GM18867 (cell line): ENCODE data around the gene TMEM239.
"Not testable (repeated sequence)": the region's sequence is repeated elsewhere in the genome, so short reads cannot be mapped to it uniquely, and the experiment has no call there.

ENCODE experiments used
- ATAC-seq: cut with Tn5 transposase; IDR thresholded peaks from one replicate; pipeline ENCODE4 v1.9.1; 2021; ENCODE audit warnings: mild to moderate bottlenecking, moderate library complexity; ENCODE audit not compliant: unreplicated experiment

Gene TMEM239

DNA sequence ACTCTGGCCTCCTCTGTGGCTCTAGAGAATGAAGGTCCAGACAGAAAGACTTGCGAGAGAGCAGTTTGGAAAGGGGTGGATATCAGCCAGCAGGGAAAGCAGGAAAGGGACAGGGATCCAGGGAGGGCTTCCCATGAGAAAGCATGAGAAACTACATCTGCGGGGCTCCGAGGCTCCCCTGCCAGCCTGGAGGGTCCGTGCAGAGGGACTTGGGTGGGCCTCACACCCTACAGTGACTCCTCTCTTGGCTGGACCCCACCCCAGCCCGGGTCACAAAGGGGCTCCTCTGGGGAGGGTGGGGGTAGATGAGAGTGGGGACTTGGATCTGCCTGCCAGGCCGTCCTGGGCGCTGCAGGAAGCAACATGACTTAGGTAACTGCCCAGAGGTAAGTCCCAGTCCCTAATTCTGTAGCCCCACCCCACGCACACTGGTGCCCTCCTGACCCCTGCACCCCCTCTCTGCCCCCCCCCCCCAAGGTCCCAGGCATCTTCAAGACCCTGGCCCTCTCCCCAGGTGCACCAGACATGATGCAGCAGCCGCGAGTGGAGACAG is at the start of gene TMEM239:
TSS of gene TMEM239 (plus strand) at position 335 of the 553 bp plus-strand sequence. CDS start at position 526, 191 bp downstream.
- no peak for ATAC-seq

GRCh38 chr20:2767768-2768631 is 48.2 kb upstream of the TMEM239 start:
- no peak for ATAC-seq

GRCh38 chr20:2768632-2769015 is 47.5 kb upstream of the TMEM239 start:
- no peak for ATAC-seq

- not testable (repeated sequence) for ATAC-seq
Observed at GRCh38 chr20:2770091-2770490, 46.1 kb upstream of the TMEM239 start.

- ATAC-seq: no peak
Observed at GRCh38 chr20:2771631-2772080, 44.5 kb upstream of the TMEM239 start.

DNA sequence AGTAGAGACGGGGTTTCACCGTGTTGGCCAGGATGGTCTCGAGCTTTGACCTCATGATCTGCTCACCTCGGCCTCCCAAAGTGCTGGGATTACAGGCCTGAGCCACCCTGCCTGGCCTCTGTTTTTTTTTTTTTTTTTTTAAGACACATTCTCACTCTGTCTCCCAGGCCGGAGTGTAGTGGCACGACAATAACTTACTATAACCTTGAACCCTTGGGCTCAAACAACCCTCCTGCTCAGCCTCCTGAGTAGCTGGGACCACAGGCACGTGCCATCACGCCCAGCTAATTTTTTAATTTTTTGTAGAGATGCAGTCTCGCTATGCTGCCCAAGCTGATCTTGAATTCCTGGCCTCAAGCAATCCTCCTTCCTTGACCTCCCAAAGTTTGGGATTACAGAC is 42.4 kb upstream of the TMEM239 start:
- ATAC-seq: no peak

DNA sequence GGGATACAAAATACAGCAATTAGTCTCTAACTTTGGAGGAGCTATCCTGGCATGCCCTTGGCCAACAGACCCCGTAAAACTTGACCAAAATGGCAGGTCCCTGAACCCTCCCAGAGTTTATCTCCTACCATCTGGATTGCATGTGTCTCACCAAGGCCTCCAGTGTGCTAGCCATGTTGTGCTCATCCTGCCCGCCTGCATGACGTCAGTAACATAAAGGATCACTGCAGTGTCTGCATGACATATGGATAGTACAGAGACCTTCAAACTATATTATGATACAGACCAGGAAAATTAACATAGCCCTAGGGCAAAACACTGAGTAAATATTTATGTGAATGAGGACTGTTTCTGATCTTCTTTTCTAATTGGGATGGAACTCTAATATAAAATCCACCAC is 41.0 kb upstream of the TMEM239 start:
- no peak for ATAC-seq

DNA sequence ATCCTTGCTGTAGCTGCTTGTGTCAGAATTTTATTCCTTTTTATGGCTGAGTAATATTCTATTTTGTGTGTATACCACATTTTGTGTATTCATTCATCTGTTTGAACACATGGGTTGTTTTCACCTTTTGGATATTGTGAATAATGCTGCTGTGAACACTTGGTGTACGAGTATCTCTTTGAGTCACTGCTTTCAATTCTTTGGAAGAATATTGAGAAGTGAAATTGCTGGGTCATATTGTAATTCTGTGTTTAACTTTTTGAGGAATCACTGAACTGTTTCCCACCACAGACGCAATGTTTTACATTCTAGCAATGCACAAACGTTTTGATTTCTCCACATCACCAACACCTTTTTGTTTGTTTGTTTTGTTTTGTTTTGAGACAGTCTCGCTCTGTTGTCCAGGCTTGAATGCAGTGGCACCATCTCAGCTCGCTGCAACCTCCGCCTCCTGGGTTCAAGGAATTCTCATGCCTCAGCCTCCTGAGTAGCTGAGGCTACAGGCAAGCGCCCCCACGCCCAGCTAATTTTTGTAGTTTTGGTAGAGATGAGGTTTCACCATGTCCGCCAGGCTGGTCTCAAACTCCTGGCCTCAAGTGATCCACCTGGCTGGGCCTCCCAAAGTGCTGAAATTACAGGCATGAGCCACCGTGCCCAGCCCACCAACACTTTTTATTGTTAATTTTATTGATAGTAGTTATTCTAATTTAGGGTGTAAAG is 37.4 kb upstream of the TMEM239 start:
- ATAC-seq: no peak

GRCh38 chr20:2780948-2781347 is 35.2 kb upstream of the TMEM239 start:
- no peak for ATAC-seq

DNA sequence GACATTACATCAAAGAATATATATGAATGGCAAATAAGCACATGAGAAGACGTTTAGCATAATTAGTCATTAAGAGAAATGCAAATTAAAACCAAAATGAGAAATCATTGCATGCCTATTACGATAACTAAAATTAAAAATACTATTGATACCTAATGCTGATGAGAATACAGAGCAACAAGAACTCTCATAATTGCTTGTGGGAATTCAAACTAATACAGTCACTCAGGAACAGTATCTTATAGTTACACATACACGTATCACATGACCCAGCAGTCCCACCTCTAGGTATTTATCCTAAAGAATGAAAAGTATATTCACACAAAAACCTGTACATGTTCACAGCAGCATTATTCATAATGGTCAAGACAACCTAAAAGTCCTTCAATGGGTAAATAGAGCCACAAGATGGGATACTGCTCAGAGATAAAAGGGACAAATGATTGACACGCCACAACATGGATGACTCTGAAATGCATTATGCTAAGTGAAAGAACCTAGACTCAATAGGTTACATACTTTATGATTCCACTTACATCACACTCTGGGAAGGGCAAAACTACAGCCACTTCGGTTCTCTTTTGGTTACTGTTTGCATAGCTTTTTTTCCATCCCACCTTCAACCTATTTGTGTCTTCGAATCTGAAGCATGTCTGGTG is 32.1 kb upstream of the TMEM239 start:
- no peak for ATAC-seq

- no peak for ATAC-seq
Observed at GRCh38 chr20:2793471-2793870, 22.7 kb upstream of the TMEM239 start.

GRCh38 chr20:2794202-2794748 is 21.9 kb upstream of the TMEM239 start:
- no peak for ATAC-seq

- ATAC-seq: no peak
Observed at GRCh38 chr20:2794866-2795447, 21.2 kb upstream of the TMEM239 start.

GRCh38 chr20:2795451-2795850 is 20.7 kb upstream of the TMEM239 start:
- no peak for ATAC-seq

DNA sequence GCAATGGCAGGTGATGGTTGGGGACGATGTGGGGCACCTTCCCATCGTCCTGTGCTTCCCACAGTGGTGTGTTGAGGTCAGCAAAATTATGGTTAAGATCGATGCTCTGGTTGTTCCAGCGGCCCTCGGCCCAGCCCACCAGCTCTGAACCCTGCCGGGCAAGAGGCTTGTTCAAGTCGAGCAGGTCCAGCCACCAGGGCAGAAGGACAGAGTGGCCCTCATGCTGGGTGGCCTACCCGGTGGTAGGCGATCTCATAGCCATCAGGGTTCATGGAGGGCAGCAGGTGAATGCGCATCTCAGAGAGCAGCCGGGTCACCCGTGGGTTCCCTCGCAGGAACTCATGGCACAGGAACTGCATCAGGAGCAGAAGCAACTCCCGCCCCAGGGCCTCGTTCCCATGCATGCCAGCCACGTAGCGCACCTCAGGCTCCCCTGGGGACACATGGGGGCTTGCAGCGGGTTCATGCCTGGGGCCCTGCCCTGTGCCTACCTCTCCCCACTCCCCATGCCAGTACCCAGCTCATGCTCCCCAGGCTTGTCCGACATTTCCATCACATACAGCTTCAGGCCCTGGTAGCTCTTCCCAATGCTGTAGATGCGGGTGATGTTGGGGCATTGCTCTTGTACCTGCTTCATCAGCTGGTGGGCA is 20.0 kb upstream of the TMEM239 start:
- no peak for ATAC-seq

DNA sequence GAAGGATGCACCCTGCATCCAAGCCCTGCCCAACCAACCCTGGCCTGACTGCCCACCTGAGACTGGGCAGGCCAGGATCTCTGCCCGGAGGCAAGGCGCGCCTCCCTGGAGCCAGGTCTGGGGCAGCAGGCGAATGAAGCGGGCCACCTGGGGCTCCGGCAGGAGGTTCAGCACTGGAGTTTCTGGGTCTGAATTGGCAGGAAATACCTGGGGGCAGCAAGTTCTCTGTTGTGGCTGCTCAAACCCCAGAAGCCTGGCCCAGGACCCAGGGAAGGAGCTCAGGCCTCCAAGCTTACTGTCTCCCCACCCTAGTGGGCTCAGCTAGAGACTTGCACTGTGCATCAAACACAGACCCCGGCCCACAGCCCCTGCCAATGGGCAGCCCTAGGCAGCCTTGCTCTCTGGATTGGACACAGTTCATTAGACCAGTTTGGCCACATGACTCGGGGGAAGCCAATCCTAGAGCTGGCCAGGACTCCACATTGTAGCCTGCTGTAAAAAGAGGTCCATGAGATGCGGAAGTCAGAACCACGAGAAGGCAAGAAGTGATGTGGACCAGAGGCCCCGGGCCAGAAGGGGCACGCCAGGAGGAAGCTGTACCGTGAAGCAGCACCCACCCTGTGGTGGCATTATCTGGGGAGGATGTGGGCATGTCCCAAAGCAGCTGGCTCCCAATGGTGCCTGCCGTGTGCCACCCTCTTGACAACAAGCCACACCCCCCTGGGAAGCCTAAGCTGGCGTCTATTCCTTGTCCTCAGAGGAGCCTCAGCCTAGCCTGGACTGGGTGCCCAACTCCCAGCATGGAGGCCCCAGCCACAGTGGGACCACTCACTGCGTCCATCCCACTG is 18.8 kb upstream of the TMEM239 start:
- no peak for ATAC-seq

- no peak for ATAC-seq
Observed at GRCh38 chr20:2798095-2798805, 17.9 kb upstream of the TMEM239 start.

GRCh38 chr20:2798814-2799213 is 17.4 kb upstream of the TMEM239 start:
- no peak for ATAC-seq

DNA sequence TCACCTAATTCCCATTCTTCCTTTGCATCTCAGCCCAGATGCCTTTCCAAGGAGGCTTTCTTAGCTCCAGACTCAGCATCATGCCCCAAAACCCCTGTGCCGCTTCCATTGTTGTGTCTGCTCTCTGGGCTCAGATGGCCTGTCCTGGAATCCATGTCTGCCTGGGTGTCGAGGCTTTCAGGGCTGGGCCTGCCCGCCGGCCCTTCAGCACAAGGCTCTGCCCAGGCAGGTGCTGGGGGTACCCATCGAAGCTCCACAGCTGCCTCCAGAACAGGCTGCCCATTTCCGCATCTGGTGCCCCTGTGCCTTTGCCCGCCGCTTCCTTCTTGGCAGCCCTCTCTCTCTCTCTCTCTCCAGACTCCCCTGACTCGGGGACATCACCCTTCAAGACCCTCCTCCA is 16.9 kb upstream of the TMEM239 start:
- no peak for ATAC-seq
